Hypothalamus (tissue), 51 donors: Measurements from ENCODE around the gene STRN3.
A peak's percentile ranks its signal among the peaks of the same experiment; 100 is the strongest.

Source experiments
- DNase-seq, 51 donors: peaks; one replicate each; lab custom pipeline; 2025; lab: John Stamatoyannopoulos, UW

Gene STRN3

DNA sequence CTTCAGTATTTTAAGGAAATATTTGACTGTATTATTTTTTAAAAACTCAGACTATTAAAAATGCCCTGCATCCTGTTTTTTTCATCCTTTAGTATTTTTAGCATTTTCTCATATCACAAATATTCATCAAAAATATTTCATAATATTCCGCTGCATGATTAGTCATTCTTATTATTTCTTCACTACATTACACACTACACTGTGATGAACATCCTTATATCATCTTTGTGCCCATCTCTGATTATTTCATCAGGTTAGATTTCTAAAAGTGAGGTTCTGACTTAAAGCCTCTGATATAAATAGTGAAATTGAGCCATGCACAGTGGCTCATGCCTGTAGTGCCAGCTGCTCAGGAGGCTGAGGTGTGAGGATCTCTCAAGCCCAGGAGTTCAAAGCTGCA lies 143.7 kb downstream of the STRN3 start:
- DNase-seq, result no peak

DNA sequence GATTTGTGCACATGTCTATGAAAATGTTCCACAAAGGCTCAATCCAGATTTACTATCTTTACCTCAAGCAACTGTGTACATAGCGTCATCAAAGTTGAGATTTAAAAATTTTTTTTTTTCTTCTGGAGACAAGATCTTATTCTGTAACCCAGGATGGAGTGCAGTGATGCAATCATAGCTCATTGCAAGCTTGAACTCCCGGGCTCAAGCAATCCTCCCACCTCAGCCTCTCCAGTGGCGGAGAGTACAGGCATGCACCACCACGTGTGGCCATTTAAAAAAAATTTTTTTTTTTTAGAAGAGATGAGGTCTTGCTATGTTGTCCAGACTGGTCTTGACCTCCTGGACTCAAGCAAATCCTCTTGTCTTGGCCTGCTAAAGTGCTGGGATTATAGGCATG lies 149.5 kb downstream of the STRN3 start:
- no peak for DNase-seq

DNA sequence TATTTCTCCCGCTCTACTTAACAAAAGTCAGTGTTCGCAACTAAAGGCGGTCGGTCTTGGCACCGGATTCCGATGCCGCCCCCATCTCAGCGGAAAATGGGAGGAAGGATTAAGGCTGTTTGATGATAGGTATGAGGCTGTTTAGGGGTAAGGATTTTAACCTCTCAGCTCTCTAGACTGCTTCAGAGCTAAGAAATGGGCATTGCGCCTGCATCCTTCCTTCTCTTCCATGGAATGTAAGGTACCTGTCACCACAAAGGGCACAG lies 150.5 kb downstream of the STRN3 start:
- DNase-seq, result no peak

DNA sequence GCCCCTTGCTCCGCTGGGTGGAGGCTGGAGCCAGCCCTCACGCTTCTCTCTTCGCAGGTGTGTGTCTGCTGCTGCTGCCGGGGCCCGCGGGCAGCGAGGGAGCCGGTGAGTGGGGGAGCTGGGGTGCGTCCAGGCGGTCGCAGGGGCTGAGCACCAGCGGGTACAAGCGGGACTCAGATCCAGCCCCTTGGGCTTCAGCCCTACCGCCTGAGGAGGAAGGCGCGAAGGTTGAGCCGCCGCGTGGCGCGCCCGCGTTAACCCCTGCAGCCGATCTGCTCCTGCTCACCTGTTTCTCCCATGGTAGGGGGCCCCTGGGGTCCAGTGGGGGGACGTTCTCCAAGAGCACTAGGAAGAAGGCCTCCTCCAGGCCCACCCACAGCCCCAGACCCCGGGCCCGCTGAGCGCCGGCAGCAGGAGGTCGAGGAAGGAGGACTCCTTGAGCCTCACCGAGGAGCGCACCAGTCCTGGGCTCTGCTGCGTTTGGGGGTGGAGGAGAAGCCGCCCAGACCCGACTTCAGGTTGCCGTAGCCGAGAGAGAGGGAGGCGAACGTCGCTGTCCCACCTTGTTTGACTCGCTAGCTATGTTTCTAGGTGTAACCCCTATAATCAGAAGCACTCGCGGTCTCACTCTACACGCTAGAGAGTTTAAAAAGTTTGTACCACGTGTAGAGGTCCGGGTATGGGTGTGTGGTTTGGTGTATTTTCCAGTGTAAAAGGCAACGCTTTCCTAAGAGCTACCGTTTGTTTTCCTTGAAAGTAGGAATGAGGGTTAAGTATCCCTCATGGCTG lies 151.0 kb downstream of the STRN3 start:
- DNase-seq, result peak in 2 of 51 donors; percentile 3 to 30

DNA sequence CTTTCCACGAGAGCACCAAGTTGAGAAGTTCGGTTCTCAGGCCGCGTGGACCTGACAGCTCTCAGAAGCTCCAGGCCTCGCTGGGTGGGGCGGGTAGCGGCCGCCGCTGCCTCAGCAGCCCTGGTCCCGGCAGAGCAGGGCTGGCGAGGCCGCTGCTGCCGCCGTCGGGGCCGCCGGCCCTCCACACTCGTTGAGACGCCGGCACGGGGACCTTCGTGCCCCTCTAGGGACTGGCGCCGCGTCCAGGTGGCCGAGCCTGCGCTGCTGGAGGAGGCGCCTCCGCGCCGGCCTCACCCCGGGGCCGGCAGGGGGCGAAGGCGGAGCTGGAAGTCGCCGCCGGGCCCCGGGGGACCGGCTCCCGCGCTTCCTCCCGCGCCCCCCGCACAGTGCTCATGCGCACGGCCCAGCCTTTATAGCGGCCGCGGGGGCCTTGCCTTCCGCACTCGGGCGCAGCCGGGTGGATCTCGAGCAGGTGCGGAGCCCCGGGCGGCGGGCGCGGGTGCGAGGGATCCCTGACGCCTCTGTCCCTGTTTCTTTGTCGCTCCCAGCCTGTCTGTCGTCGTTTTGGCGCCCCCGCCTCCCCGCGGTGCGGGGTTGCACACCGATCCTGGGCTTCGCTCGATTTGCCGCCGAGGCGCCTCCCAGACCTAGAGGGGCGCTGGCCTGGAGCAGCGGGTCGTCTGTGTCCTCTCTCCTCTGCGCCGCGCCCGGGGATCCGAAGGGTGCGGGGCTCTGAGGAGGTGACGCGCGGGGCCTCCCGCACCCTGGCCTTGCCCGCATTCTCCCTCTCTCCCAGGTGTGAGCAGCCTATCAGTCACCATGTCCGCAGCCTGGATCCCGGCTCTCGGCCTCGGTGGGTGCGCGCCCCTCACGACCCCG lies 151.8 kb downstream of the STRN3 start, which contains the start of gene COCH:
COCH (plus strand) TSS at position 440 of the 879 bp plus-strand sequence; CDS start at position 820, 380 bp downstream.
- DNase-seq, result peak in 5 of 51 donors; percentile 3 to 42 (median 22)

DNA sequence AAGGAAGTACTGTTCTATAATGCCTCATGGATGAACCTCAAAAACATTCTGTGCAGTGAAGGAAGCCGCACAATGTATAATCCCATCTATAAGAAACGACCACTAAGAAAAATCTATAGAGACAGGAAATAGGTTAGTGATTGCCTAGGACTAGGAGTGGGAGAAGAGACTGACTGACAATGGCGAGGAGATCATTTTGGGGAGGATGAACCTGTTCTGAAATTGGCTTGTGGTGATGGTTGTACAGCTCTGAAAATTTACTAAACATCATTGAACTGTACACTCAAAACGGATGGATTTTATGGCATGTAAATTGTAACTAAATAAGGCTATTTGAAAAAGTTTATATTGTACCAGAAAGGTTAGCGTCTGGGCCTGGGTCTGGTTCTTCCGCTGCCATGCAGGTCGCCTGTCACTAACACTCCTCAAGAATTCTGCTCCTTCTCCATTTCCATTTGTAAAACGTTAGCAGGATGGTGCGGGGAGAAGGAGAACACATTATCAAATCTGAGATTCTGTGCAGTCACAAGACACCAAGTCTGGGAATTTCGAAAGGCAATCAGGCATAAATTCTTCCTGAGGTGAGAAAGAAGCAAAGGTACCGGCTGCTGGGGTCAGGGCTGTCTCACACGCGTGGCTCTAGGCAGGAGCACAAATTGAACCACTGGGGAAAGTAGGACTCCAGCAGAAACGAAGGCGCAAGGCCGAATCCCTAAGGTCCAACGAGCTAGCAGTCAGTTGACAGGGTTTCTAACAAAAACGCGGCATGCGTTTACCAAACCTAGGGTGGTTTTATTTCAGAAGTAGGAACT lies 152.7 kb downstream of the STRN3 start:
- no peak for DNase-seq

DNA sequence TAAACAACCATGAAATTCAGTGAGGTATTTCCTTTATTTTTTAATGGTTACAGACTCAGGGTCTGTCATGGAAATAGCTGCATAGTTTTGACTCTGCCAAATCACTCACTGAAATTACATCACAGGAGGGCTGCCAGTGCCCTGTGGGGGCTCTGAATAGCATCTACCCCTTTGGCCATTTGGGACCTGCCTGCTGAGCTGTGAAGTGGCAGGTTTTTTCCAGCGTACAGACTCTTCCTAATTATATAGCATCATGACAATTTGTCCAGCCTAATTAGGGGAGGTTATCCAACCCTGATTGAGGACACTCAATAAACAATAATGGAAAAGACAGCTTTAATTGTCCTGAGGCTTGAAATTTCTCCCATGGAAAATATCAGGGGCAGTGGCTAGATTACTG lies 153.6 kb downstream of the STRN3 start:
- DNase-seq, result no peak

DNA sequence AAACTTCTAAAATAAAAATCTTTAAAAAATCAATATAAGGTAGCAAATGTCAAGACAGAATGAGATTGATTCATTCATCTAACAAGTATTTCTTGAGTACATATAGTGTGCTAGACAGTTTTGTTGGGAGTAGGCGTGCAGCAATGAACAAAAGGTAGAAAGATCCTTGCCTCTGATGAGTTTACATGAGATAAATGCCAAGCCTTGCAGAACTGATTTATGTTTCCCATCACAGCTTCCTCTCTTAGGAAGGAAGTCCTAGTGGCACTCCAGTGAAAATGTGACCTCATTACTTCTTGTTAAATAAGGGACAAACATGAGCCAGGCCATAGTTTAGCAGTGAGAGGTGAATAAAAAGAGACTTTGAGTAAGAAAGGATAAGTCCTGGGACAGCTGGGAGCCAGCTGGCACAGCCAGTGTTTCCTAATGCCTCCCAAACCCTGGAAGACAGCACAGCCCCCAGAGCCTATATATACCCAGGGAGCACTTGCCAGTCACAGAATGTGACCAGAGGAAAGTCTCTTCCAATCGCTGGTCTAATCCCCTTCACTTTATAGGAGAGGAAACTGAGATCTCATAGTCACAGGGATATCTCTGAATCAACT lies 156.5 kb downstream of the STRN3 start:
- no peak for DNase-seq

DNA sequence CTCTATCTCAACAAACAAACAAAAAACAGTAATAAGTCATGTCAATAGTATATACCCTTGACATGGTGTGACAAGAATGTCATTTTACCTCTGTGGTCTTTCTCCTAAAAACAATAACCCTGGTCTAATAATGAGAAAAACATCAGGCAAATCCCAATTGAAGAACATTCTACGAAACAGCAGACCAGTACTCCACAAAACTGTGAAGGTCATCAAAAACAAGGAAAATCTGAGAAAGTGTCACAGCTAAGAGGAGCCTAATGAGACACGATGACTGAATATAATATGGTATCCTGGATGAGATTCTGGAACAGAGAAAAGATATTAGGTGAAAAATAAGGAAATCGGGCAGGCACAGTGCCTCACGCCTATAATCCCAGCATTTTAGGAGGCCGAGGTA lies 157.4 kb downstream of the STRN3 start:
- no peak for DNase-seq

DNA sequence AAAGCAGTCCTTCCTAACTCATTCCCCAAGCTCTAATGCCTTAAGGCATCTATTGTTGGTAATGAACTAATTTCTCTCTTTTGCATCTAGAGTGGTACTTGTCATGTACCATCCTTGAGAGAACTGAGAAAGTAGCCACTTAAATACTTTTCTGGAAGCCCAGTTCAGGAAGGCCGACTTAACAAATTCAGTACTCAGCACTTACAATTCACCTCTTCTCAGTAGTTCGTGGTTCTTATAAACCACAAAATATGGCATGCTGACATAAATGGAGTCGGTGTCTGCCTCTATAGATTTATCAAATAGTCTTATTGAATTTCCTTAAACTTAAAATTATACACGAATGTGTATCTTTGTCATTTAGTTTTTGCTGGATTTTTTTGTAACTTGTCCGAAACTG lies 161.2 kb downstream of the STRN3 start:
- no peak for DNase-seq

DNA sequence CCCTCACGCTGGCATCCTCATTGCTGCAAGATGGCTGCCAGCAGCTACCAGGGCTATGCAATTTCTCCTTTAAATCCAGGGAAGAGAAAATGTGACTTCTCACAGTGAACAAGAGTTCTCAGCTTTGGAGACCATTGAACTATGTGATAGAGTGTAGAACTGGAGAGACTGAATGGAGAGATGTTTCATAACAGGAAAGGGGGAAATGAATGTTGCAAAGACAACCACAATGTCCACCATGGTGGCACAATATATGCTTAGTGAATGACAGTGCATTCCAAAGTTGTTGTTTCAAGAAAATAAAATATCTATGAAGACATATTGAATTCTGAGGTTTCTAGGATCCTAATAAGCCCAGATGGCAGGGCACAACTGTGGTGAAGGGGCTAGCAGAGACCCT lies 165.0 kb downstream of the STRN3 start:
- no peak for DNase-seq

DNA sequence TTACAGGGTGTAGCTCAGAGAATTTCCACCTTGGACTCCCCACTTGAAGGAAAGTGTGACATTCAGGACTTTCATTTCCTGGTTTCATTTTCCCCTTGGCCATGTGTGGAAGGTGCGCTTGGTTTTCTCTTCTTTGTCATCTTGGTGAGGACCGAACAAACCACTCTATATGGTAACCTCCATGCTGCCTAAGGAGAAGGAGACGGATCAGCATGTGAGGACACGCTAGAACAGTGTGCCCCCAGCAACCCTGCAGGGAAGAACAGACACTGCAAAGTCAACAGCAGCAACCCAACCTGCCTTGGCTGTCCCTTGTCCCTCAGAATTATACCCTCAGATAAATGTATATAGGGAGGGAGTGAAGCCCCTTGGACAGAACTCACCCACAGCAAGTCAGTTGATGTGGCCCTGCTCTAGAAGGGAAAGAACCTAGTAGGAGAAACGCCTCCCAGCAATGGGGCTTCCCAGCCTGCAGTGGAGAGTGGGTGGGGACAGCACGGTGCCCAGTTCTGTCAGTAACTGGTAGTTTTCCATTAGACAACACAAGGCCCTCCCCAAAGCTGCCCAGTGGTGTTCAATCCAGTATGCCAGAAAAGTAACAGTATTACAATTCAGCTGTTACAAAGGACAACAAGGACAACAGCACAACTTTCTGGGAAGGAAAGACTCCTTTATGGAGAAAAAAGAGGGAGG lies 170.7 kb downstream of the STRN3 start:
- DNase-seq, result no peak

DNA sequence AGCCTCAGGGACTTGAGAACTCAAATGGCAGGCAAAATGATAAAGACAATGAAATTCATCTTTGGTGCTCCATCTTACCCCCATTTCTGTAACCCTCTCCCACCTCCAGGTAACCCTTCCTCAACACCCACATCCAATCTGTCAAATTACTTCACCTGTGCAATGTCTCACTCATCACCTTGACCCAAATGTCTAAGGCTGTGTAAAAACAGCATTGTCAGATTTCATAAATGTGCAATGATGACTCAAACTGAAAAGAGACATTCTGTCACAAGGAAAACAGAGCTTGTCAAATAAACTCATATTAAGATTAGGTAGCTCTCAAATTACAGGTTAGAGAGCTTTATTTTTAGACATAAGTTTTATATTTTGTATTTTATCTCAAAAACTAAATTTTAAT lies 171.7 kb downstream of the STRN3 start:
- no peak for DNase-seq

DNA sequence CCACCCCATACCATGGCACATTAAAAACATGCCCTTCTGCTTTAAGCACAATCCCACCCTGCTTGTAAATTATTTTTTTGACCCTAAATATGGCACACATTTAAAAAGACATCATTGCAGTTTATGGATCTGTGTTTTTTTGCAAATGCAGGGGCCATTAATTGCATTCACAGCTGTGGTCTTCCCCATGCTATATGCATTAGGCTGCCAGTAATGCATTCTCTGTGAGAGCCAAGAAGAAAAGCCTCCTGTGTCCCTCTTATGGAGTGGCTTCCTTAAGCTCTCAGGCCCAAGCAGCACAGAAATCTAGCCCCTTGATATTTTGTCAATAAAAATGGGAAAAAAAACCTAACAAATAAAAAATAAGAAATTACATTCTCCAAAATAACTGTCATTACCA lies 172.2 kb downstream of the STRN3 start:
- no peak for DNase-seq

DNA sequence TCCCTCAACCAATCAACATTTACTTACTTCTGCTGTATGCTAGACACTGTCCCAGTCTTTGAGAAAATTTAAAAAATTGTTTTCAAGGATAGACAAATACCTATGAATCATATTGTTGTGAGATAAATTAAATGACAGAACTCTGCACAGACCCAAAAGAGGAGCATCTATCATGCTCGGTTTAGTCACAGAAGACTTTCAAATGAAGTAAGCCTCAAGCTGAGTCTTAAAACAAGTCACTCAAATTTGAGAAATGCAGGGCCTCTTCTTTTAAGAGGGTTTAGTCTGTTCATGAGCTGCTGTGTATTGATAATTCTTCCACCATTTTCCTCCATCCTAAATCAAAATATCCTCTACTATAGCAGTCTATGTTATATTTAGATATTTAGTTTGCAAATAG lies 176.2 kb downstream of the STRN3 start:
- DNase-seq, result no peak

DNA sequence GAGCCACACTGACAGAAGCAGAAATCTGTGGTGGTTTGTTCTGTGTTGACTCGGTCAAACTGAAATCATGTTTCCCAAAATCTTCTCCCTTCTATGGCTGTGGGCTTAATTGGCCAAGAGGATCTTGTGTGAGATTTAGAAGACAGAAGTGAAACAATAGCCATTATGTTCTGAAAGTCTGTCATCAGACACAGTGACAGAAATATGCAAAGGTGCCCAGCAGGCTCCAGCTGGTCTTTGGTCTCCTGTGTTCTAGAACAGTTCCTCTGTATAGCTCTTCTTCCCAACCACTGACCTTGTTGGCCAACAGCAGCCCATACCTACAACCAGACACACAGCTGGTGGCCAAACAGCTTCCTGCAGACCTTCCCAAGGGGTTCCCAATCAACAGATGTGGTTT lies 176.8 kb downstream of the STRN3 start:
- no peak for DNase-seq

DNA sequence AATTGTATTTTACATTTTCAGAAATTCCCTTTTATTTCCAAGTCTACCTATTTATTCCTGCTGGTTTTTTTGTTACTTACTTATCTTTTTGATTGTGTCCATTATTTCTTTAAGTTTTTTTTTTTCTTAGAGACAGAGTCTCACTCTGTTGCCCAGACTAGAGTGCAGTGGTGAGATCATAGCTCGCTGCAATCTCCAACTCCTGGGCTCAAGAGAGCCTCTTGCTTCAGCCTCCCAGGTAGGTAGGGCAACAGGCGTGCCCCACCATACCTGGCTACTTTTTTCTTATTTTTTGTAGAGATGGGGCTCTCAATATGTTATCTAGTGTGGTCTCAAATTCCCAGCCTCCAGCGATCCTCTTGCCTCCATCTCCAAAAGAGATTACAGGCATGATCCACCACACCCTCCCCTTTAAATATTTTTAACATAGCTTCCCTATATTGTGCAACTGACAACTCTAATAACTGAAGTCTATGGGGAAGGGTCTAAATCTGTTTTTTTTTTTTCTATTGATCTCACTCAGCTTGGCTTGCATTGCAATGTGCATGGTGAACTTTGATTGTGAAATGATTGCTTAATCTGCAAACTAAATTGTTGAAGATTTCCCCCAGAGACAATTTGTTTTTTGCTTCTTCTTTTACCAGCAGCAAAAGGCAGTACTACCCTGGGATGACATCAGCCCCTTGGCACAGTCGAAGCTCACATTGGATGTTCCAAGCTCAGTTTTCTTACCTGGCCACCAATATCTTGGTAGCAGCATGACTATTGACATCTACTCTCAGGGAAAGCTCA lies 177.5 kb downstream of the STRN3 start:
- no peak for DNase-seq
